Natural killer cell treated with Interleukin-12 subunit alpha and Interleukin-12 subunit beta and Interleukin-15 and Interleukin-18, amount 100 ng/mL, for 72 hours (primary cell): Measurements from ENCODE around the gene SOS1. TPM values are rescaled to one million over a fixed set of nuclear protein-coding genes. Genes with fewer than 3 reads are reported as not detected.

Experiments used
- ATAC-seq, 2 donors: fragments of 150-1000 bp; cut with Tn5 transposase in 1 of 2; sonication (Bioruptor Pico), chemical (Tn5 transposase) in 1 of 2; 2 replicates each; pipeline ENCODE4 v1.10.0; 2021
- DNase-seq: peaks from one replicate; pipeline ENCODE4 v3.0.0; 2022; ENCODE audit warnings: low spot score
- H3K27ac Mint-ChIP-seq, 2 donors: 1 replicate in 1 of 2; 2 replicates in 1 of 2; pipeline ENCODE4 v1.8.0; 2022; ENCODE audit warnings: mixed read lengths in 2 of 2, mild to moderate bottlenecking in 1 of 2, moderate library complexity in 1 of 2
- H3K27me3 Mint-ChIP-seq, 2 donors: 1 replicate in 1 of 2; 2 replicates in 1 of 2; pipeline ENCODE4 v1.8.0; 2022; ENCODE audit warnings: mixed read lengths in 2 of 2
- H3K36me3 Mint-ChIP-seq: one replicate; pipeline ENCODE4 v1.8.0; 2022; ENCODE audit warnings: mixed read lengths
- H3K4me1 Mint-ChIP-seq, 2 donors: 1 replicate in 1 of 2; 2 replicates in 1 of 2; pipeline ENCODE4 v1.8.0; 2022; ENCODE audit warnings: low read depth in 2 of 2, mixed read lengths in 2 of 2, mild to moderate bottlenecking in 1 of 2
- H3K4me3 Mint-ChIP-seq: one replicate; pipeline ENCODE4 v1.8.0; 2022; ENCODE audit warnings: mixed read lengths
- H3K9me3 Mint-ChIP-seq: 2 replicates; pipeline ENCODE4 v1.8.0; 2022; ENCODE audit warnings: mixed read lengths
- total RNA-seq, 2 donors: library from RNA; stranded (reverse); gene quantifications; one replicate each; pipeline ENCODE4 v1.2.3, GENCODE V29; 2022

The SOS1 gene
- total RNA-seq, 2 donors from 2014 or later: 57.9 to 67.1 TPM

- DNase-seq (no peak), ATAC-seq (no peak)
- Mint-ChIP-seq H3K36me3 (no peaks in the 10 kb centered on the region), H3K4me1 (peaks cover 40 to 45% of the 10 kb centered on the region in 2 donors), H3K27ac (peak overlapping the region; percentile 1 to 5), H3K27me3 (no peaks in the 10 kb centered on the region), H3K4me3 (no peak overlapping the region), H3K9me3 (no peaks in the 10 kb centered on the region)
Observed at GRCh38 chr2:39107724-39108273, 13.1 kb downstream of the SOS1 start.

DNA sequence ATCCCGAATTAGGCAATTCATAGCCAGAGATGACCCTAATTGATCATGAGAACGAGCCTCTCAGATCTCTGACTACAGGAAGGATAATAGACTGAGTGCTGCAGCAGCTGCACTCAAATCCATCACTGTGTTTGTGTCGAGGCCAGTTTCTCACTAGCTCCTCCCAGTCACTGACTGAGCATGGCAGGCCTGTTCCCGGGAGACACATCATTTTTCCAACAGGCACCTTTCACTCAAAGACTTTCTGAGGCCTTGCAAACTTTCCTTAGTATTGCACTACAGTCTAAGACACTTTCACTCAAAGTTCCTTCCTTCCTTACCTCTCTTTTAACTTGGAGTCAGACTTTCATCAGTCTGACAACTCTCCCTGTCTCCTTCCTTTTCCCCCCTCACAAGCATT lies 13.7 kb downstream of the SOS1 start:
- no peak for ATAC-seq
- Mint-ChIP-seq H3K4me3 (no peak overlapping the region), H3K36me3 (no peaks in the 10 kb centered on the region), H3K27me3 (no peaks in the 10 kb centered on the region), H3K4me1 (peaks cover 39 to 41% of the 10 kb centered on the region in 2 donors), H3K27ac (peak overlapping the region; percentile 1 to 5), H3K9me3 (no peaks in the 10 kb centered on the region)
- DNase-seq: no peak

- no peaks in the 10 kb centered on the region for H3K36me3 Mint-ChIP-seq
- H3K9me3 Mint-ChIP-seq: no peaks in the 10 kb centered on the region
Observed at GRCh38 chr2:39099870-39100728, 20.8 kb downstream of the SOS1 start.

GRCh38 chr2:39099310-39099869 lies 21.5 kb downstream of the SOS1 start:
- Mint-ChIP-seq H3K4me1 (peaks cover 46 to 51% of the 10 kb centered on the region in 2 donors), H3K27ac (peak overlapping the region in 1 of 2 donors; percentile 70), H3K36me3 (no peaks in the 10 kb centered on the region), H3K27me3 (no peaks in the 10 kb centered on the region), H3K9me3 (no peaks in the 10 kb centered on the region), H3K4me3 (peak overlapping the region; percentile 10)
- ATAC-seq (no peak), DNase-seq (no peak)

More at GRCh38 chr2:39099870-39100728, 20.8 kb downstream of the SOS1 start:
- DNase-seq: no peak
- Mint-ChIP-seq H3K4me1 (peaks cover 42 to 46% of the 10 kb centered on the region in 2 donors), H3K4me3 (peak overlapping the region; percentile 10), H3K27me3 (no peaks in the 10 kb centered on the region), H3K27ac (peak overlapping the region; percentile 41 to 70)
- peak in 1 of 2 donors; percentile 70 for ATAC-seq

GRCh38 chr2:39095624-39096023 lies 25.2 kb downstream of the SOS1 start:
- Mint-ChIP-seq H3K27me3 (no peaks in the 10 kb centered on the region), H3K27ac (peak overlapping the region; percentile 15 to 44), H3K4me3 (no peak overlapping the region), H3K36me3 (no peaks in the 10 kb centered on the region), H3K4me1 (peaks cover 47 to 64% of the 10 kb centered on the region in 2 donors), H3K9me3 (no peaks in the 10 kb centered on the region)
- DNase-seq (no peak), ATAC-seq (no peak)

GRCh38 chr2:39094717-39095363 lies 26.0 kb downstream of the SOS1 start:
- DNase-seq: no peak
- Mint-ChIP-seq H3K36me3 (no peaks in the 10 kb centered on the region), H3K4me3 (peak overlapping the region; percentile 9), H3K27me3 (no peaks in the 10 kb centered on the region), H3K4me1 (peaks cover 40 to 56% of the 10 kb centered on the region in 2 donors), H3K9me3 (no peaks in the 10 kb centered on the region), H3K27ac (peak overlapping the region; percentile 15 to 44)
- peak; percentile 20 to 54 for ATAC-seq

DNA sequence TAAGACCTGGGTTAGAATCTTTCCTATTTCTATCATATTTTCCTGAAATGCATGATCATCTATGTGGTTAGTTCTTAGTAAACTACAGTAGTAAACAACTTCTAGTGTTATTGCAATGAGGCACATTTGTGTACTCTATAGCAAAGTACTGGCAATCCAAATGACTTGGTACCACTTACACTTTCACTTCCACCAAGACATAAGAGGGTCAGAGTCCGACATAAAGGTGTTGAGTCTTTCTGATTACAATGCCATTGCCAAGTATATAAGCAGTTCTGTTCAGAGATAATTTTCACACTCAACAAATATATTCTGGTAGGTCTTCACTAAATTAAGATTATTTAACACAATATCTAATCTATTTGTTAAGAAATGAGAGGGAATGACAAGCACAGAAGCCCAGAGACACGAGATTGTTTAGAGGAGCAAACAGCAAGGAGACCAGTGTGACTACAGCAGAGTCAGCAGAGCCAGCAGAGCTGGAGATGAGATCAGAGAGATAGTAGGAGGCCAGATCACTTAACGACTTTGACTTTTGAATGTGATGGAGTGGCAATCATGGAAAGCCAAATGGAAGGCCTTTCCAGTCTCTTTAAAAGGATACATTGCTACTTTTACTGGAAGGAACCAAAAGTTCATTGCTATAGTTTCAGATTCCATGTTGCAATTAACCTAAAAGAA lies 27.5 kb downstream of the SOS1 start:
- Mint-ChIP-seq H3K4me1 (peaks cover 31 to 43% of the 10 kb centered on the region in 2 donors), H3K9me3 (no peaks in the 10 kb centered on the region), H3K27me3 (no peaks in the 10 kb centered on the region), H3K4me3 (peak overlapping the region; percentile 18), H3K27ac (peak overlapping the region; percentile 36 to 58), H3K36me3 (no peaks in the 10 kb centered on the region)
- ATAC-seq (peak in 1 of 2 donors; percentile 62), DNase-seq (no peak)

DNA sequence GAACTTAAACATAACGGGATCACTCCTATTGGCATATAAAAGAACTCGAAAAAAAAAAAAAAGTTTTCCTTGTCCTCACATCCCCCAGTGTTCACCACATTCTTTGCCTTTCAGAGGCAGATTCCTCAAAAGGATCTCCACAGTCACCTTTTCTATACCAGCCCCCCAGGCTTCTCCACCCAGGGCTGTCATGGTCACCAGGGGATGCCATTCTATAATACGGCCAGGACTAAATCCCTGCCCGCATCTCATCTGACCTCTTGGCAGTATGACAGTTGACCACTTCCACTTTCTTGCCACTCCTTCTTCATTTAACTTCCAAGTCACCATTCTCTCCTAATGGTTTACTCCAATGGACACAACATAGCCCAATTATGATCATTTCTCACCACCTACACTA lies 29.3 kb downstream of the SOS1 start:
- Mint-ChIP-seq H3K4me3 (no peak overlapping the region), H3K9me3 (no peaks in the 10 kb centered on the region), H3K36me3 (no peaks in the 10 kb centered on the region), H3K4me1 (peaks cover 31 to 39% of the 10 kb centered on the region in 2 donors), H3K27ac (peak overlapping the region in 1 of 2 donors; percentile 6), H3K27me3 (no peaks in the 10 kb centered on the region)
- ATAC-seq (no peak), DNase-seq (no peak)

GRCh38 chr2:39091063-39091462 lies 29.8 kb downstream of the SOS1 start:
- Mint-ChIP-seq H3K27me3 (no peaks in the 10 kb centered on the region), H3K4me3 (no peak overlapping the region), H3K4me1 (peaks cover 32 to 42% of the 10 kb centered on the region in 2 donors), H3K36me3 (no peaks in the 10 kb centered on the region), H3K27ac (no peak overlapping the region), H3K9me3 (no peaks in the 10 kb centered on the region)
- ATAC-seq: no peak
- no peak for DNase-seq

DNA sequence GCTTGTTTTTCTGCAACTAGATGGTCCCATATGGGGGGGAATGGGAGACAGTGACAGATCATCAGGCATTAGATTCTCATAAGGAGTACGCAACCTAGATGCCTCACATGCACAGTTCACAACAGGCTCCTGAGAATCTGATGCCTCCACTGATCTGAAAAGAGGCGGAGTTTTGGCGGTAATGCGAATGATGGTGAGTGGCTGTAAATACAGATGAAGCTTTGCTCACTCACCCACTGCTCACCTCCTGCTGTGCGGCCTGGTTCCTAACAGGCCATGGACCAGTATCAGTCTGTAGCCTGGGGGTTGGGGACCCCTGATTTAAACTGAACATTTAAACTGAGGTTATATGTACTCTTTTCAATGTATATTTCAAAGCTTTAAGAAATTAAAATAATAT lies 40.7 kb downstream of the SOS1 start:
- ATAC-seq (no peak), DNase-seq (no peak)
- Mint-ChIP-seq H3K36me3 (no peaks in the 10 kb centered on the region), H3K9me3 (no peaks in the 10 kb centered on the region), H3K27ac (no peak overlapping the region), H3K4me3 (no peak overlapping the region), H3K27me3 (no peaks in the 10 kb centered on the region), H3K4me1 (peaks cover 22 to 26% of the 10 kb centered on the region in 2 donors)

- Mint-ChIP-seq H3K27ac (peak overlapping the region in 1 of 2 donors; percentile 4), H3K4me1 (peaks cover 20 to 27% of the 10 kb centered on the region in 2 donors), H3K4me3 (no peak overlapping the region)
Observed at GRCh38 chr2:39069890-39070465, 50.9 kb downstream of the SOS1 start.

DNA sequence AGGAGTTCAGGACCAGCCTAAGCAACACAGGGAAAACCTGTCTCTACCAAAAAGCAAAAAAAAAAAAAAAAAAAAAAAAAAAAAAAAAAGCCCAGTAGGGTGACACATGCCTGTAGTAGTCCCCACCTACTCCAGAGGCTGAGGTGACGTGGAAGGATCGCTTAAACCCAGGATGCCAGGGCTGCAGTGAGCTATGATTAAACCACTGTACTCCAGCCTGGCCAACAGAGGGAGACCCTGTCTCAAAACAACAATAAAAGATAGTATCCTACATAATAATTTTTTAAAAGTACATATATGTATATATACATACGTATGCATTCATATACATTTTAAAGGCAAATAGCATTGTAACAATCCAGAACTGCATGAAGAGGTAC lies 51.7 kb downstream of the SOS1 start:
- Mint-ChIP-seq H3K36me3 (peaks cover 12% of the 10 kb centered on the region), H3K4me1 (peaks cover 16 to 20% of the 10 kb centered on the region in 2 donors), H3K27ac (peak overlapping the region in 1 of 2 donors; percentile 33), H3K27me3 (no peaks in the 10 kb centered on the region), H3K4me3 (no peak overlapping the region), H3K9me3 (no peaks in the 10 kb centered on the region)
- no peak for ATAC-seq
- no peak for DNase-seq

More at GRCh38 chr2:39069890-39070465, 50.9 kb downstream of the SOS1 start:
- ATAC-seq (no peak), DNase-seq (no peak)
- H3K9me3 Mint-ChIP-seq: no peaks in the 10 kb centered on the region
- peaks cover 12% of the 10 kb centered on the region for H3K36me3 Mint-ChIP-seq
- H3K27me3 Mint-ChIP-seq: no peaks in the 10 kb centered on the region
